GM12874 (cell line): ENCODE measurements around the gene YEATS2.

Experiments
- TF ChIP-seq, protein P1 (sequence below): IDR thresholded peaks from 2 replicates; pipeline ENCODE4 v1.5.1; 2011; ENCODE audit warnings: low read depth, mild to moderate bottlenecking, control low read depth, low read length, moderate library complexity; ENCODE audit not compliant: insufficient read depth

Gene YEATS2

DNA sequence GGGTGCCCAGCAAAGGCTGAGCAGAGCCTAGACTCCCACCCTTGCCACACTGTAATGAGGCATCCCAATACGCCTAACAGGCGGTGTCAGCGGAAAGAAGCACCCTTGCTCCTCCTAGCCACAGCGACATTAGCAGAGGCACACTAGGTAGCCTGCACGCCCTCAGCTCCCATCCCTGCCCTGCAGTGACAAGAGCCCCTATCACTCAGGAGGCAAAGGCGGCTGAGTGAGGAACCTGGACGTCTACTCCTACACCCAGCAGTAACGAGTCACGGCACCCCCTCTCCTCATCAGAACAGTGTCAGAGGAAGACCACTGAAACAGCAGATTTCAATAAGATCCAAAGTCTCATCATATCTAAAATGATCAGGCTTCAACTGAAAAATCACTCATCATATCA lies 139.8 kb downstream of the YEATS2 start:
- TF ChIP-seq, protein P1, sequence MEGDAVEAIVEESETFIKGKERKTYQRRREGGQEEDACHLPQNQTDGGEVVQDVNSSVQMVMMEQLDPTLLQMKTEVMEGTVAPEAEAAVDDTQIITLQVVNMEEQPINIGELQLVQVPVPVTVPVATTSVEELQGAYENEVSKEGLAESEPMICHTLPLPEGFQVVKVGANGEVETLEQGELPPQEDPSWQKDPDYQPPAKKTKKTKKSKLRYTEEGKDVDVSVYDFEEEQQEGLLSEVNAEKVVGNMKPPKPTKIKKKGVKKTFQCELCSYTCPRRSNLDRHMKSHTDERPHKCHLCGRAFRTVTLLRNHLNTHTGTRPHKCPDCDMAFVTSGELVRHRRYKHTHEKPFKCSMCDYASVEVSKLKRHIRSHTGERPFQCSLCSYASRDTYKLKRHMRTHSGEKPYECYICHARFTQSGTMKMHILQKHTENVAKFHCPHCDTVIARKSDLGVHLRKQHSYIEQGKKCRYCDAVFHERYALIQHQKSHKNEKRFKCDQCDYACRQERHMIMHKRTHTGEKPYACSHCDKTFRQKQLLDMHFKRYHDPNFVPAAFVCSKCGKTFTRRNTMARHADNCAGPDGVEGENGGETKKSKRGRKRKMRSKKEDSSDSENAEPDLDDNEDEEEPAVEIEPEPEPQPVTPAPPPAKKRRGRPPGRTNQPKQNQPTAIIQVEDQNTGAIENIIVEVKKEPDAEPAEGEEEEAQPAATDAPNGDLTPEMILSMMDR, result no peak

- TF ChIP-seq, protein P1, result no peak
Measured at GRCh38 chr3:183837894-183838293, 140.3 kb downstream of the YEATS2 start.

- TF ChIP-seq, protein P1, result no peak
Measured at GRCh38 chr3:183839751-183840150, 142.2 kb downstream of the YEATS2 start.

DNA sequence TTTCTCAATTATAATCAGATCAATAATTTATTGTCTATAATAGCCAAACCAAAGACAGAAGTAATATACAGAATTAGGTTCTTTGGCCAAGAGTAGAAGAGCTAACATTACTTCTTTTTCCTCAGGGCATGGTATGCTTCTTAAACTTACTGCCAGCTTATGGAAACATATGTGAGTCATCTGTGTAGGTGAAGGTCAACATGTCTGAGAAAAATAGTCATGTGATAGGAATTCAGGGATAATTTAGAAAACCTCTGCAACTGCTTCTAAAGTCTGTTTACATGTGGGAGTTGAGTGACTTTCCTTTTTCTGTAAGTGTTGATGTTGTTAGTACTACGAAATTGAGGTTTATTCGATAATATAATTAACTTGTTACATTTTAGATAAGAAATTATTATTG lies 147.0 kb downstream of the YEATS2 start:
- TF ChIP-seq, protein P1, result no peak

DNA sequence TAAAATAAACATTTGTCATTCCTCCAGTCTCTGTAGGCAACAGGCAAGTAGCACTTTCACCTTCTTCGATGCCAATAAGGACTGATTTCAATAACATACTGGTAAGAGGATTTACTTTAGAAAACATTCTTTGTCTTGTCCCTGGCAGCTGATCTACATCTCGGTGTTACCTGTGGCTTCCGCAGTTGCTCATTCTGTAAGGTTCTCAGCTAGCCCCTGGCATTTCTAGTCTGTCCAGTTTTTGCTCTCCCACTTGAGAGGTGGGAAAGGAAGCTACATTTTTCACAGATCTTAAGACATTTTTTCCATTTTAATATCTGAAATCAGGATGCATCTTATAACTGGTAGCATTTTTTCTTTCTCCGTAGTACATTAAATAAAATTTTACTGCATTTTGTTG lies 147.5 kb downstream of the YEATS2 start:
- TF ChIP-seq, protein P1, result no peak

GRCh38 chr3:183845608-183846288 lies 148.2 kb downstream of the YEATS2 start:
- TF ChIP-seq, protein P1, result no peak

- TF ChIP-seq, protein P1, result no peak
Measured at GRCh38 chr3:183854318-183855035, 156.9 kb downstream of the YEATS2 start.
